Neural progenitor cell (in vitro differentiated cells): Measurements from ENCODE around the gene CD79A. TPM values are rescaled to one million over a fixed set of nuclear protein-coding genes. Genes with fewer than 3 reads are reported as not detected.

ENCODE experiments used
- DNase-seq: peaks from one replicate; pipeline ENCODE4 v3.0.0-alpha.2; 2016; ENCODE audit warnings: low spot score
- H2AFZ ChIP-seq: fragments of 200-600 bp; sonication (generic); replicated peaks from 2 replicates; pipeline ENCODE4 v1.6.1; 2016; ENCODE audit warnings: antibody characterized with exemption
- H3F3A ChIP-seq: fragments of 200-600 bp; sonication (generic); 2 replicates; pipeline ENCODE4 v1.6.1; 2016; ENCODE audit warnings: antibody characterized with exemption, low read depth
- H3K27ac ChIP-seq: fragments of 200-600 bp; sonication (generic); 2 replicates; pipeline ENCODE4 v1.5.1; 2016; ENCODE audit warnings: mild to moderate bottlenecking
- H3K27me3 ChIP-seq: fragments of 200-600 bp; sonication (generic); 2 replicates; pipeline ENCODE4 v1.6.1; 2016; ENCODE audit warnings: mild to moderate bottlenecking, moderate library complexity
- H3K36me3 ChIP-seq: fragments of 200-600 bp; sonication (generic); 2 replicates; pipeline ENCODE4 v1.5.1; 2016
- H3K4me1 ChIP-seq: fragments of 200-600 bp; sonication (generic); 2 replicates; pipeline ENCODE4 v1.6.1; 2016; ENCODE audit warnings: mixed run types
- H3K4me2 ChIP-seq: fragments of 200-600 bp; sonication (generic); 2 replicates; pipeline ENCODE4 v1.6.1; 2016
- H3K4me3 ChIP-seq: fragments of 200-600 bp; sonication (generic); 2 replicates; pipeline ENCODE4 v1.5.1; 2016
- H3K79me2 ChIP-seq: fragments of 200-600 bp; sonication (generic); 2 replicates; pipeline ENCODE4 v1.6.1; 2016; ENCODE audit warnings: low read depth
- H3K9ac ChIP-seq: fragments of 200-600 bp; sonication (generic); 2 replicates; pipeline ENCODE4 v1.6.1; 2016
- H3K9me3 ChIP-seq: fragments of 200-600 bp; sonication (generic); 2 replicates; pipeline ENCODE4 v1.5.1; 2016; ENCODE audit warnings: low read depth
- H4K20me1 ChIP-seq: fragments of 200-600 bp; sonication (generic); 2 replicates; pipeline ENCODE4 v1.6.1; 2016; ENCODE audit warnings: low read depth
- H3K27ac Mint-ChIP-seq: 3 replicates; pipeline ENCODE4 v1.8.0; 2021; ENCODE audit warnings: mixed read lengths
- H3K27me3 Mint-ChIP-seq: 2 replicates; pipeline ENCODE4 v1.8.0; 2022; ENCODE audit warnings: low read depth, mild to moderate bottlenecking, inconsistent platforms, moderate library complexity, mixed read lengths; ENCODE audit not compliant: insufficient read depth
- H3K36me3 Mint-ChIP-seq: 3 replicates; pipeline ENCODE4 v1.8.0; 2021; ENCODE audit warnings: mixed read lengths
- H3K4me1 Mint-ChIP-seq: 3 replicates; pipeline ENCODE4 v1.8.0; 2021; ENCODE audit warnings: mixed read lengths
- H3K4me3 Mint-ChIP-seq: 3 replicates; pipeline ENCODE4 v1.8.0; 2021; ENCODE audit warnings: mild to moderate bottlenecking, moderate library complexity, mixed read lengths
- H3K9me3 Mint-ChIP-seq: 3 replicates; pipeline ENCODE4 v1.8.0; 2020; ENCODE audit warnings: mixed read lengths
- CTCF ChIP-seq: fragments of 200-600 bp; sonication (generic); IDR thresholded peaks from 2 replicates; pipeline ENCODE4 v1.5.1; 2017; ENCODE audit warnings: antibody characterized with exemption, mild to moderate bottlenecking
- EZH2 ChIP-seq: fragments of 200-600 bp; sonication (generic); IDR thresholded peaks from 2 replicates; pipeline ENCODE4 v1.6.1; 2017; ENCODE audit warnings: antibody characterized with exemption, mild to moderate bottlenecking, moderate library complexity
- EZH2phosphoT487 ChIP-seq: fragments of 200-600 bp; sonication (generic); IDR thresholded peaks from 2 replicates; pipeline ENCODE4 v1.6.1; 2017; ENCODE audit warnings: antibody characterized with exemption
- total RNA-seq: library from RNA; depleted of rRNA; stranded (reverse); fragments of >200 nt; gene quantifications from 2 replicates; pipeline ENCODE4 v1.2.3, GENCODE V29; 2015; ENCODE audit warnings: low replicate concordance

The CD79A gene
- total RNA-seq, 1 donor from 2014 or later: 0.11 TPM

DNA sequence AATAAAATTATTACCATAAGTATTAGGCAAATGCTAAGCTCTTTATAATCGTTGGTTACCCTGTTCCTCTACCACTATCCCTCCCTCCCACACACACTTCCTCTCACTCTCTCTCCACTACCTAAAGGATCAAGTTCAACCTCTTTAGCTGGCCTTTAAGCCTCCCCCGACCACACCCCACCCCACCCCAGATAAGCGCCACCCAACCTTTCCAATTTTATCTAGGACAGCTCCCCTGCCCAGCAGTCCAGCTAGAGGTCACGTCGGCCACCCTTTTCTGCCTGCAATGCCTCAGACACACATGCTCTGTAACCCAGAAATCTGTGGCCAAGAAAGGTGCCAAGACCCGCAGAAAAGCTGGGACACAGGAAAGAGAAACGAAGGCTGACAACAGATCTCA is 33.7 kb upstream of the CD79A start:
- no peaks in the 10 kb centered on the region for H3K9me3 ChIP-seq
- Mint-ChIP-seq H3K27me3 (peaks cover 6% of the 10 kb centered on the region), H3K4me1 (no peaks in the 10 kb centered on the region), H3K27ac (no peak overlapping the region), H3K36me3 (no peaks in the 10 kb centered on the region), H3K4me3 (no peak overlapping the region), H3K9me3 (no peaks in the 10 kb centered on the region)
- H3K9ac ChIP-seq: no peak overlapping the region
- H2AFZ ChIP-seq: no peak overlapping the region
- H3K36me3 ChIP-seq: no peaks in the 10 kb centered on the region
- no peak overlapping the region for H3K27ac ChIP-seq
- H3K27me3 ChIP-seq: peaks cover 29% of the 10 kb centered on the region
- no peak for TF ChIP-seq EZH2
- no peak for TF ChIP-seq EZH2phosphoT487
- no peak for TF ChIP-seq CTCF
- H3K79me2 ChIP-seq: no peaks in the 10 kb centered on the region
- H3K4me3 ChIP-seq: no peak overlapping the region
- H4K20me1 ChIP-seq: no peaks in the 10 kb centered on the region
- DNase-seq: no peak
- no peak overlapping the region for H3K4me2 ChIP-seq
- no peaks in the 10 kb centered on the region for H3K4me1 ChIP-seq
- no peaks in the 10 kb centered on the region for H3F3A ChIP-seq

DNA sequence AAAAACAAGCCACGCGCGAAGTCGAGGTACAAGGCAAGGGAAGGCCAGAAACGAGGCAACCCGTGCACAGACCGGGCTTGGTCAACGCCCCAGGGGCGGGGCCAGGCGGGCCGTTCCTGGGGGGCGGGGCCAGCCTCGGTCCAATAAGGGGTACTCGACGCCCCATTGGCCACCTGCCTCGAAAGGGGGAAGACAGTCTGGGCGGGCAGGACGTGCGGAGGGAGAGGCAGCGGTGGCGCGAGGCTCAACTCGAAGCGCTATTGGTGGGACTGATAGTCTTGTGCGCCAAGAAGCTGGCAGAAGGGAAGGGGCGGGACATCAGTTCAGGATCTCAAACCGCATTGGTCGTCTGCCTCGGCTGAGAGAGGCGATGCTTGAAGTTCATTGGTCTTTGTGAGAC is 32.5 kb upstream of the CD79A start, which contains the start of gene LYPD4:
Gene LYPD4, minus strand, starts transcription at position 83 of the 400 bp plus-strand sequence. CDS start 5,398 bp downstream, outside the sequence.
- Histone ChIP-seq H3F3A (no peaks in the 10 kb centered on the region), H3K4me3 (no peak within 1 kb of the TSS), H3K9ac (no peak within 1 kb of the TSS), H3K36me3 (no peaks in the 10 kb centered on the region), H3K27me3 (peaks cover 26% of the 10 kb centered on the region), H3K9me3 (no peaks in the 10 kb centered on the region), H4K20me1 (no peaks in the 10 kb centered on the region), H3K79me2 (no peaks in the 10 kb centered on the region), H3K4me1 (no peaks in the 10 kb centered on the region), H2AFZ (no peak within 1 kb of the TSS), H3K27ac (no peak within 1 kb of the TSS), H3K4me2 (no peak within 1 kb of the TSS)
- no peak within 1 kb of the TSS for H3K27ac Mint-ChIP-seq
- H3K9me3 Mint-ChIP-seq: no peaks in the 10 kb centered on the region
- H3K4me1 Mint-ChIP-seq: no peaks in the 10 kb centered on the region
- H3K36me3 Mint-ChIP-seq: no peaks in the 10 kb centered on the region
- TF ChIP-seq CTCF: no peak
- no peak for TF ChIP-seq EZH2
- no peak for TF ChIP-seq EZH2phosphoT487
- H3K4me3 Mint-ChIP-seq: no peak within 1 kb of the TSS
- DNase-seq: no peak
- peaks cover 10% of the 10 kb centered on the region for H3K27me3 Mint-ChIP-seq

DNA sequence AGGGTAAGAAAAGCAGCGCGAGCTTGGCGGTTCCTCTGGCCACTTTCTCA is 32.3 kb upstream of the CD79A start, which contains the start of gene DMRTC2:
Gene DMRTC2, plus strand, starts transcription at position 42 of the 50 bp plus-strand sequence. CDS start 2,387 bp downstream, outside the sequence.
- Histone ChIP-seq H3K27ac (no peak within 1 kb of the TSS), H3K36me3 (no peaks in the 10 kb centered on the region), H3F3A (no peaks in the 10 kb centered on the region), H3K4me1 (no peaks in the 10 kb centered on the region), H3K4me2 (no peak within 1 kb of the TSS), H3K4me3 (no peak within 1 kb of the TSS), H2AFZ (no peak within 1 kb of the TSS), H3K27me3 (peaks cover 25% of the 10 kb centered on the region), H3K9ac (no peak within 1 kb of the TSS), H3K9me3 (no peaks in the 10 kb centered on the region), H4K20me1 (no peaks in the 10 kb centered on the region), H3K79me2 (no peaks in the 10 kb centered on the region)
- Mint-ChIP-seq H3K4me3 (no peak within 1 kb of the TSS), H3K9me3 (no peaks in the 10 kb centered on the region), H3K27ac (no peak within 1 kb of the TSS), H3K36me3 (no peaks in the 10 kb centered on the region), H3K4me1 (no peaks in the 10 kb centered on the region), H3K27me3 (peaks cover 10% of the 10 kb centered on the region)
- DNase-seq: no peak
- TF ChIP-seq EZH2: no peak
- no peak for TF ChIP-seq CTCF
- TF ChIP-seq EZH2phosphoT487: no peak

GRCh38 chr19:41845051-41845590 is 32.0 kb upstream of the CD79A start:
- no peaks in the 10 kb centered on the region for H3F3A ChIP-seq
- H3K9me3 Mint-ChIP-seq: no peaks in the 10 kb centered on the region
- TF ChIP-seq EZH2phosphoT487 (no peak), CTCF (no peak), EZH2 (no peak)
- H3K36me3 ChIP-seq: no peaks in the 10 kb centered on the region
- H3K27me3 Mint-ChIP-seq: peaks cover 10% of the 10 kb centered on the region
- H3K36me3 Mint-ChIP-seq: no peaks in the 10 kb centered on the region
- H3K4me1 ChIP-seq: no peaks in the 10 kb centered on the region
- H4K20me1 ChIP-seq: no peaks in the 10 kb centered on the region
- H3K4me3 ChIP-seq: no peak overlapping the region
- H2AFZ ChIP-seq: no peak overlapping the region
- H3K4me1 Mint-ChIP-seq: no peaks in the 10 kb centered on the region
- H3K9ac ChIP-seq: no peak overlapping the region
- no peaks in the 10 kb centered on the region for H3K79me2 ChIP-seq
- H3K4me3 Mint-ChIP-seq: no peak overlapping the region
- no peaks in the 10 kb centered on the region for H3K9me3 ChIP-seq
- DNase-seq: no peak
- H3K4me2 ChIP-seq: no peak overlapping the region
- no peak overlapping the region for H3K27ac ChIP-seq
- H3K27ac Mint-ChIP-seq: no peak overlapping the region
- H3K27me3 ChIP-seq: peaks cover 22% of the 10 kb centered on the region
